Measurements from ENCODE around the gene COG5. TPM values are rescaled to one million over a fixed set of nuclear protein-coding genes. Genes with fewer than 3 reads are reported as not detected.
A peak's percentile ranks its signal among the peaks of the same experiment; 100 is the strongest.

Gene COG5
- total and polyA plus RNA-seq, 2 experiments from 2014 or later: 15.8 to 53.5 TPM

DNA sequence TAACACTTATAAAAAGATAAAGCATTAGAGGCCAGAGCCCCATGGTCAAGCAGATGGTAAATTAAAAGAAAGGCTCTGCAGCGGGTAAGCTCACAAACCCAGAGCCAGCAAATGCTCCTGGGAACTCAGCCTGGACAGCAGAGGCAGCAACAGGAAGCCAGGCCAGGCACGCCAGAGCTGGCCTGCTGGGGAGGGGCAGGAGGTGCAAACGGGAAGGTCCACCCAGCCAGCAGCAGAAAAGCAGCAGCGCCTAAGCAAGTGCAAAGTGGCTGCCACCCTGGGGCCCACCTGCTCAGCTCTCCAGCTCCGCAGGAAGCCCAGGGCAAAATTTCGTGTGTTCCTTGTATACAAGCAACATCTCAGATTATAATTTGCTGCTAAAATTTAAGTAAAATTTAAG is 176.6 kb downstream of the COG5 start:
- 31% methylated on average over 6 of the region's 6 CpGs for WGBS (ENCODE audit: low lambda C conversion rate, missing lambda C conversion rate)
- Histone ChIP-seq H3K9me2 (replicated peaks; ENCODE audit: insufficient read depth) (no peaks in the 10 kb centered on the region), H3K79me2 (no peaks in the 10 kb centered on the region), H3K9me3 (ENCODE audit: low read depth) (no peaks in the 10 kb centered on the region), H3K27me3 (no peaks in the 10 kb centered on the region), H2AFZ (no peak overlapping the region), H3K36me3 (replicated peaks; ENCODE audit: insufficient read depth, low read depth) (no peaks in the 10 kb centered on the region), H3K4me3 (no peak overlapping the region), H3K4me2 (peak overlapping the region; percentile 61), H3K27ac (peak overlapping the region; percentile 82), H3K4me1 (ENCODE audit: insufficient read depth) (peaks cover 35% of the 10 kb centered on the region), H4K20me1 (ENCODE audit: insufficient read depth, poor library complexity, severe bottlenecking) (no peaks in the 10 kb centered on the region)
- DNase-seq (ENCODE audit: low spot score): peak; percentile 66
- no peak for TF ChIP-seq EZH2 (IDR thresholded peaks at IDR 0.05; ENCODE audit: borderline replicate concordance)
- TF ChIP-seq, protein P1, sequence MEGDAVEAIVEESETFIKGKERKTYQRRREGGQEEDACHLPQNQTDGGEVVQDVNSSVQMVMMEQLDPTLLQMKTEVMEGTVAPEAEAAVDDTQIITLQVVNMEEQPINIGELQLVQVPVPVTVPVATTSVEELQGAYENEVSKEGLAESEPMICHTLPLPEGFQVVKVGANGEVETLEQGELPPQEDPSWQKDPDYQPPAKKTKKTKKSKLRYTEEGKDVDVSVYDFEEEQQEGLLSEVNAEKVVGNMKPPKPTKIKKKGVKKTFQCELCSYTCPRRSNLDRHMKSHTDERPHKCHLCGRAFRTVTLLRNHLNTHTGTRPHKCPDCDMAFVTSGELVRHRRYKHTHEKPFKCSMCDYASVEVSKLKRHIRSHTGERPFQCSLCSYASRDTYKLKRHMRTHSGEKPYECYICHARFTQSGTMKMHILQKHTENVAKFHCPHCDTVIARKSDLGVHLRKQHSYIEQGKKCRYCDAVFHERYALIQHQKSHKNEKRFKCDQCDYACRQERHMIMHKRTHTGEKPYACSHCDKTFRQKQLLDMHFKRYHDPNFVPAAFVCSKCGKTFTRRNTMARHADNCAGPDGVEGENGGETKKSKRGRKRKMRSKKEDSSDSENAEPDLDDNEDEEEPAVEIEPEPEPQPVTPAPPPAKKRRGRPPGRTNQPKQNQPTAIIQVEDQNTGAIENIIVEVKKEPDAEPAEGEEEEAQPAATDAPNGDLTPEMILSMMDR (IDR thresholded peaks at IDR 0.05; ENCODE audit: poor library complexity): no peak
- no peak for TF ChIP-seq EZH2phosphoT487 (IDR thresholded peaks at IDR 0.05; ENCODE audit: low read depth, severe bottlenecking, unreplicated experiment)

DNA sequence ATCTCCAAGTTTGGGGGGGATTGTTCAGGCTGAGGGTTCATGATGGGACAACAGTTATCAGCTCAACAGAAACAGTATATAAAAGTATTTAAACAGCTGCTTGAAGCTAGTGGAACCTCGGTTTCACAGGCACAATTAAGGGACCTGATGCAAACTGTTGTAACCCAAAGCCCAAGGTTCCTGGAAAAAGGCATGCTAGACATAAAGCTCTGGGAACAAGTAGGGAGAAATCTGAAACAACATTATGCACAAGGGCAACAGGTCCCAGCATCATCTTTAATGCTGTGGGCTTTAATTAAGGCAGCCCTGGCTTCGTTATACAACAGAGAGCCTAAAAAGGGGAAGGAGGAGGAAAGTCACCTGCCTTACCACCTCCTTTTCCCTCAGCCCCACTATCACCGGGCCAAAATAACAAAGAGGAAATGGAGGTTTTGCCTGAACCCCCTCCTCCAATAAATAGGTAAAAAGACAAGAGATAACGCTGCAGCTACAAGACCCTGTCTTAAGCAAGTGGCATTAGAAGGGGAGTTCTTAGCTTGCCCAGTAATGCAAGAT is 177.1 kb downstream of the COG5 start:
- peaks cover 35% of the 10 kb centered on the region for H3K4me1 ChIP-seq (ENCODE audit: insufficient read depth)
- DNase-seq (ENCODE audit: low spot score): no peak
- 50% methylated on average over 4 of the region's 4 CpGs for WGBS (ENCODE audit: low lambda C conversion rate, missing lambda C conversion rate)
- no peak overlapping the region for H2AFZ ChIP-seq
- no peak overlapping the region for H3K4me3 ChIP-seq
- peak overlapping the region; percentile 82 for H3K27ac ChIP-seq
- no peaks in the 10 kb centered on the region for H4K20me1 ChIP-seq (ENCODE audit: insufficient read depth, poor library complexity, severe bottlenecking)
- peak overlapping the region; percentile 61 for H3K4me2 ChIP-seq
- no peak for TF ChIP-seq EZH2 (IDR thresholded peaks at IDR 0.05; ENCODE audit: borderline replicate concordance)
- TF ChIP-seq, protein P1 (IDR thresholded peaks at IDR 0.05; ENCODE audit: poor library complexity): no peak
- TF ChIP-seq EZH2phosphoT487 (IDR thresholded peaks at IDR 0.05; ENCODE audit: low read depth, severe bottlenecking, unreplicated experiment): no peak
- H3K79me2 ChIP-seq: no peaks in the 10 kb centered on the region
- no peaks in the 10 kb centered on the region for H3K9me3 ChIP-seq (ENCODE audit: low read depth)
- H3K9me2 ChIP-seq (replicated peaks; ENCODE audit: insufficient read depth): no peaks in the 10 kb centered on the region
- no peaks in the 10 kb centered on the region for H3K36me3 ChIP-seq (replicated peaks; ENCODE audit: insufficient read depth, low read depth)
- H3K27me3 ChIP-seq: no peaks in the 10 kb centered on the region

DNA sequence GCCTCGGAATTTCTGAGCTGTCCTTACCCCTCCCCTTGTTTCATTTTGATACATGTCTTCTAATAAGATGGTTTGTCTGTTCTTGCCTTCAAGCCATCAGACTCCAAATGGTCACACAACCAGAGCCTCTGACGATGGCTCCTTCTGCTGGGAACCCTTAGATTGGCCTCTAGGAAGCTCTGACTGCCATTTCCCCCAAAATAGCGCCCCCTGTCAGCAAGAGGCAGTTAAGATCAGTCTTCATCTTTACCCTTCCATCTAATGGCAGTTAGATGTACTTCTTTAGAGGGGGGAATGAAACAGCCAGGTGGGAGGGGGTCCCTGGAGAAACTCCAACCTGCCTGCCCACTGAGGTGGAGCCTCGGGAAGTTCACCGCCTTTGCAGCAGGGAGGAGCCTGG is 179.7 kb downstream of the COG5 start:
- TF ChIP-seq EZH2 (IDR thresholded peaks at IDR 0.05; ENCODE audit: borderline replicate concordance) (no peak), EZH2phosphoT487 (IDR thresholded peaks at IDR 0.05; ENCODE audit: low read depth, severe bottlenecking, unreplicated experiment) (no peak)
- TF ChIP-seq, protein P1 (IDR thresholded peaks at IDR 0.05; ENCODE audit: poor library complexity): no peak
- Histone ChIP-seq H2AFZ (no peak overlapping the region), H3K79me2 (no peaks in the 10 kb centered on the region), H3K4me1 (ENCODE audit: insufficient read depth) (peaks cover 25% of the 10 kb centered on the region), H3K4me3 (no peak overlapping the region), H3K36me3 (replicated peaks; ENCODE audit: insufficient read depth, low read depth) (no peaks in the 10 kb centered on the region), H3K27me3 (no peaks in the 10 kb centered on the region), H4K20me1 (ENCODE audit: insufficient read depth, poor library complexity, severe bottlenecking) (no peaks in the 10 kb centered on the region), H3K27ac (no peak overlapping the region), H3K9me2 (replicated peaks; ENCODE audit: insufficient read depth) (no peaks in the 10 kb centered on the region), H3K9me3 (ENCODE audit: low read depth) (no peaks in the 10 kb centered on the region), H3K4me2 (no peak overlapping the region)
- no peak for DNase-seq (ENCODE audit: low spot score)
- 88% methylated on average over 5 of the region's 5 CpGs for WGBS (ENCODE audit: low lambda C conversion rate, missing lambda C conversion rate)
